ENCODE measurements around the gene MINDY4. TPM values are rescaled to one million over a fixed set of nuclear protein-coding genes. Genes with fewer than 3 reads are reported as not detected.

The MINDY4 gene
- total RNA-seq, 4 donors from 2014 or later, result 8.4 to 31.1 (median 20.2) TPM

- no peak for DNase-seq (ENCODE audit: extremely low spot score)
- intact Hi-C loops (cut with DNase I), result loop anchor here (5.0 kb wide), 1 partner anchor 36 kb away; no protein-coding TSS in a partner anchor
Observed at GRCh38 chr7:30810986-30811385, 39.8 kb downstream of the MINDY4 start.

GRCh38 chr7:30812676-30813075 lies 41.5 kb downstream of the MINDY4 start:
- Histone ChIP-seq H3K9me3 (no peaks in the 10 kb centered on the region), H3K27me3 (no peaks in the 10 kb centered on the region), H3K36me3 (no peaks in the 10 kb centered on the region), H3K4me3 (no peak overlapping the region), H3K27ac (replicated peaks in 1 of 4) (peak overlapping the region; percentile 84 to 92 (median 90)), H3K4me1 (peaks cover 46 to 59% (median 50%) of the 10 kb centered on the region in 4 donors)
- intact Hi-C loops (cut with DNase I), result loop anchor here (5.0 kb wide), 1 partner anchor 35 kb away; no protein-coding TSS in a partner anchor
- TF ChIP-seq CTCF (IDR thresholded peaks at IDR 0.05) (no peak), POLR2AphosphoS5 (IDR thresholded peaks at IDR 0.05) (no peak), POLR2A (IDR thresholded peaks at IDR 0.05; ENCODE audit: low read depth) (no peak), EP300 (IDR thresholded peaks at IDR 0.05) (no peak)
- WGBS, result 83% methylated on average over 6 of the region's 6 CpGs
- DNase-seq (ENCODE audit: extremely low spot score), result peak; percentile 88

More at GRCh38 chr7:30810986-30811385, 39.8 kb downstream of the MINDY4 start:
- 92% methylated on average over 5 of the region's 5 CpGs for WGBS
- H3K36me3 ChIP-seq, result no peaks in the 10 kb centered on the region
- peaks cover 29 to 59% (median 45%) of the 10 kb centered on the region in 4 donors for H3K4me1 ChIP-seq
- no peaks in the 10 kb centered on the region for H3K27me3 ChIP-seq
- TF ChIP-seq POLR2A (IDR thresholded peaks at IDR 0.05; ENCODE audit: low read depth), result no peak
- TF ChIP-seq CTCF (IDR thresholded peaks at IDR 0.05), result no peak
- no peak for TF ChIP-seq POLR2AphosphoS5 (IDR thresholded peaks at IDR 0.05)
- TF ChIP-seq EP300 (IDR thresholded peaks at IDR 0.05), result no peak
- H3K9me3 ChIP-seq, result no peaks in the 10 kb centered on the region
- peak overlapping the region in 3 of 4 donors; percentile 89 to 92 (median 92) for H3K27ac ChIP-seq (replicated peaks in 1 of 4)
- no peak overlapping the region for H3K4me3 ChIP-seq

- TF ChIP-seq POLR2A (IDR thresholded peaks at IDR 0.05; ENCODE audit: low read depth) (no peak), POLR2AphosphoS5 (IDR thresholded peaks at IDR 0.05) (no peak), CTCF (IDR thresholded peaks at IDR 0.05) (no peak), EP300 (IDR thresholded peaks at IDR 0.05) (no peak)
- peak; percentile 81 for DNase-seq (ENCODE audit: extremely low spot score)
- Histone ChIP-seq H3K27ac (replicated peaks in 1 of 4) (peak overlapping the region; percentile 84 to 92 (median 90)), H3K4me1 (peaks cover 48 to 63% (median 58%) of the 10 kb centered on the region in 4 donors), H3K36me3 (no peaks in the 10 kb centered on the region), H3K4me3 (no peak overlapping the region), H3K27me3 (no peaks in the 10 kb centered on the region), H3K9me3 (no peaks in the 10 kb centered on the region)
- WGBS, result 42% methylated on average over 4 of the region's 4 CpGs
- intact Hi-C loops (cut with DNase I), result loop anchor here (5.0 kb wide), 1 partner anchor 34 kb away; no protein-coding TSS in a partner anchor
Observed at GRCh38 chr7:30813466-30813865, 42.2 kb downstream of the MINDY4 start.

GRCh38 chr7:30814700-30815387 lies 43.6 kb downstream of the MINDY4 start:
- TF ChIP-seq POLR2A (IDR thresholded peaks at IDR 0.05; ENCODE audit: low read depth), result no peak
- peak in 1 of 2 donors; percentile 59 for TF ChIP-seq POLR2AphosphoS5 (IDR thresholded peaks at IDR 0.05)
- peaks cover 48 to 67% (median 64%) of the 10 kb centered on the region in 4 donors for H3K4me1 ChIP-seq
- no peaks in the 10 kb centered on the region for H3K27me3 ChIP-seq
- H3K36me3 ChIP-seq, result no peaks in the 10 kb centered on the region
- 26% methylated on average over 4 of the region's 4 CpGs for WGBS
- H3K27ac ChIP-seq (replicated peaks in 1 of 4), result peak overlapping the region; percentile 84 to 92 (median 90)
- H3K9me3 ChIP-seq, result no peaks in the 10 kb centered on the region
- no peak overlapping the region for H3K4me3 ChIP-seq
- DNase-seq (ENCODE audit: extremely low spot score), result peak; percentile 92
- intact Hi-C loops (cut with DNase I), result loop anchor here (2.0 to 5.0 kb wide), 2 partner anchors 32 to 98 kb away; no protein-coding TSS in a partner anchor

GRCh38 chr7:30815388-30815854 lies 44.2 kb downstream of the MINDY4 start:
- intact Hi-C loops (cut with DNase I), result loop anchor here (2.0 kb wide), 1 partner anchor 97 kb away; no protein-coding TSS in a partner anchor

More at GRCh38 chr7:30815388-30815854, 44.2 kb downstream of the MINDY4 start:
- Histone ChIP-seq H3K4me1 (peaks cover 48 to 67% (median 64%) of the 10 kb centered on the region in 4 donors), H3K4me3 (no peak overlapping the region), H3K36me3 (no peaks in the 10 kb centered on the region), H3K27me3 (no peaks in the 10 kb centered on the region), H3K9me3 (no peaks in the 10 kb centered on the region), H3K27ac (replicated peaks in 1 of 4) (peak overlapping the region; percentile 84 to 92 (median 90))
- WGBS, result 46% methylated on average over 3 of the region's 3 CpGs
- TF ChIP-seq EP300 (IDR thresholded peaks at IDR 0.05) (no peak), POLR2AphosphoS5 (IDR thresholded peaks at IDR 0.05) (no peak), POLR2A (IDR thresholded peaks at IDR 0.05; ENCODE audit: low read depth) (no peak), CTCF (IDR thresholded peaks at IDR 0.05) (no peak)
- DNase-seq (ENCODE audit: extremely low spot score), result peak; percentile 91
